Measurements from ENCODE around the gene GRWD1.

DNA sequence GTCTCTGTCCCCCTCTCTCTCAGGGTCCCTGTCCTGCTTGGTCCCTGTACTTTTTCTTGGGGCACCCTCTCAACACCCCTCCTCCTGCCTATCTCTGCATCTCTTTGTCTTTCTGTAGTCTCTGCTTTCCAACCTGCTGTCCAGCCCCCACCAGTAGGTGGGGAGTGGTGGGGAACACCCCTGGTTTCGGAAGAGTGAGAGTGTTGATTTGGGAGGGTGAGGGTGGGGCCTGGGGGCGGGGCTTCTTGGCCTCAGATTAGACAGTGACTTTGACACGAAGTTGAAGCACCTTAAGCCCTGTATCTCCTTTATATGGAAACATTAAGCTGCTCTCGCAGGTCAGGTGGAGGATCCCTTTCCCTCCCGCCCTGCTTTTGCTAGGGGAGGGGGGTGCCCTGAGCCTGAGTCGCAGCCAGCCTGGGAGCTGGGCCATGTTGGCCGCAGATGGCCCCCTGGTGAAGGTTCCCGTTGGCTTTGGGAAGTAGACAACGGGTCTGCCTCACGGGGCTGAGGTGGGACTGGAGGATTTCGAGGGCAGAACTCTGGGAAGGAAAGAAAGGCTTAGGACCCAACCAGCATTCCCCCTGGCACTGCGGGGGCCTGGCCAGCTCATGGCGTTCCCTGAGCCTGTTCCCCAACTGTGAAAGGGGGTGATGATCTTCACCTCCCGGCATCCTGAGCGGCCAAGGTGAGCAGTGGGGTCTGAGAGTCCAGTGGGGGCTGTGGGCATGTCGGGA lies 9.6 kb downstream of the GRWD1 start, which contains the start of gene KCNJ14:
- no peak for TF ChIP-seq POLR2AphosphoS5 (IDR thresholded peaks at IDR 0.05; ENCODE audit: borderline replicate concordance, low read depth, low read length)
- no peak for TF ChIP-seq EZH2 (IDR thresholded peaks at IDR 0.05)

Data from SK-N-MC (cell line).